ENCODE results near the gene PRKCA.

Gene PRKCA

GRCh38 chr17:66751771-66752170 lies 449.4 kb downstream of the PRKCA start:
- in situ Hi-C loops (cut with MboI; ENCODE audit: low sequenced_read_pairs), result no loop called here

GRCh38 chr17:66752411-66752810 lies 450.0 kb downstream of the PRKCA start:
- in situ Hi-C loops (cut with MboI; ENCODE audit: low sequenced_read_pairs), result no loop called here

- in situ Hi-C loops (cut with MboI; ENCODE audit: low sequenced_read_pairs), result no loop called here
Observed at GRCh38 chr17:66753126-66753920, 450.9 kb downstream of the PRKCA start.

GRCh38 chr17:66755101-66755943 lies 452.9 kb downstream of the PRKCA start:
- in situ Hi-C loops (cut with MboI; ENCODE audit: low sequenced_read_pairs), result no loop called here

- in situ Hi-C loops (cut with MboI; ENCODE audit: low sequenced_read_pairs), result no loop called here
Observed at GRCh38 chr17:66755944-66756290, 453.5 kb downstream of the PRKCA start.

- in situ Hi-C loops (cut with MboI; ENCODE audit: low sequenced_read_pairs), result no loop called here
Observed at GRCh38 chr17:66760324-66760723, 457.9 kb downstream of the PRKCA start.

- in situ Hi-C loops (cut with MboI; ENCODE audit: low sequenced_read_pairs), result no loop called here
Observed at GRCh38 chr17:66762276-66762675, 459.9 kb downstream of the PRKCA start.

- in situ Hi-C loops (cut with MboI; ENCODE audit: low sequenced_read_pairs), result no loop called here
Observed at GRCh38 chr17:66763056-66763455, 460.6 kb downstream of the PRKCA start.

GRCh38 chr17:66764506-66764905 lies 462.1 kb downstream of the PRKCA start:
- in situ Hi-C loops (cut with MboI; ENCODE audit: low sequenced_read_pairs), result no loop called here

- in situ Hi-C loops (cut with MboI; ENCODE audit: low sequenced_read_pairs), result no loop called here
Observed at GRCh38 chr17:66767154-66767933, 464.9 kb downstream of the PRKCA start.

- in situ Hi-C loops (cut with MboI; ENCODE audit: low sequenced_read_pairs), result no loop called here
Observed at GRCh38 chr17:66769911-66770310, 467.5 kb downstream of the PRKCA start.

GRCh38 chr17:66772148-66772812 lies 469.9 kb downstream of the PRKCA start:
- in situ Hi-C loops (cut with MboI; ENCODE audit: low sequenced_read_pairs), result no loop called here

- in situ Hi-C loops (cut with MboI; ENCODE audit: low sequenced_read_pairs), result no loop called here
Observed at GRCh38 chr17:66775271-66775670, 472.9 kb downstream of the PRKCA start.

GRCh38 chr17:66775881-66776400 lies 473.5 kb downstream of the PRKCA start:
- in situ Hi-C loops (cut with MboI; ENCODE audit: low sequenced_read_pairs), result no loop called here

GRCh38 chr17:66776999-66777688 lies 474.7 kb downstream of the PRKCA start:
- in situ Hi-C loops (cut with MboI; ENCODE audit: low sequenced_read_pairs), result no loop called here

- in situ Hi-C loops (cut with MboI; ENCODE audit: low sequenced_read_pairs), result no loop called here
Observed at GRCh38 chr17:66777689-66778225, 475.3 kb downstream of the PRKCA start.

GRCh38 chr17:66778531-66779236 lies 476.3 kb downstream of the PRKCA start:
- in situ Hi-C loops (cut with MboI; ENCODE audit: low sequenced_read_pairs), result no loop called here

GRCh38 chr17:66779237-66779606 lies 476.8 kb downstream of the PRKCA start:
- in situ Hi-C loops (cut with MboI; ENCODE audit: low sequenced_read_pairs), result no loop called here

GRCh38 chr17:66781135-66781534 lies 478.7 kb downstream of the PRKCA start:
- in situ Hi-C loops (cut with MboI; ENCODE audit: low sequenced_read_pairs), result no loop called here

Measured in hTERT RPE-1 (cell line).